HEK293 (cell line): Measurements from ENCODE around the gene FGF19.

Experiments
- CTCF ChIA-PET: fragments of 350-600 bp; formaldehyde crosslinking; extraction: SDS; loops from one replicate; lab custom pipeline; 2021; ENCODE audit warnings: antibody characterized with exemption; lab: Yijun Ruan, JAX
- POLR2A ChIA-PET: fragments of 300-600 bp; formaldehyde crosslinking; extraction: SDS; loops from one replicate; lab custom pipeline; 2020; ENCODE audit warnings: antibody characterized with exemption, inconsistent platforms; lab: Yijun Ruan, JAX
- H3K27ac ChIP-seq: fragments of 200-500 bp; sonication (Bioruptor generic); 2 replicates; pipeline ENCODE4 v1.5.1; 2014; ENCODE audit warnings: low read depth, low read length, control low read depth, inconsistent platforms; ENCODE audit errors: extremely low read depth
- H3K36me3 ChIP-seq, 2 experiments: fragments of 200-500 bp in 1 of 2; sonication (Bioruptor generic) in 1 of 2; 1 replicate in 1 of 2; 2 replicates in 1 of 2; pipeline ENCODE4 v1.5.1; 2014 to 2017; ENCODE audit warnings: inconsistent platforms in 2 of 2, low read length in 2 of 2; ENCODE audit not compliant: control insufficient read depth in 2 of 2, insufficient read depth in 1 of 2
- H3K4me1 ChIP-seq: fragments of 200-500 bp; sonication (Bioruptor generic); 2 replicates; pipeline ENCODE4 v1.5.1; 2014; ENCODE audit warnings: mild to moderate bottlenecking, low read length, inconsistent platforms; ENCODE audit not compliant: control insufficient read depth, insufficient read depth
- H3K4me3 ChIP-seq: 2 replicates; pipeline ENCODE4 v1.5.1; 2011; ENCODE audit warnings: low read depth, mild to moderate bottlenecking, control low read depth, low read length, moderate library complexity
- H3K9me3 ChIP-seq: fragments of 200-500 bp; sonication (Bioruptor generic); 2 replicates; pipeline ENCODE4 v1.5.1; 2014; ENCODE audit warnings: low read depth, low read length, inconsistent platforms; ENCODE audit not compliant: control insufficient read depth, insufficient read depth
- EGR2 ChIP-seq: fragments of 450-650 bp; formaldehyde crosslinking; IDR thresholded peaks from 2 replicates; pipeline ENCODE4 v1.5.1; 2016; ENCODE audit warnings: low read depth, missing biosample characterization, missing genetic modification characterization
- HIC1 ChIP-seq: fragments of 450-650 bp; formaldehyde crosslinking; IDR thresholded peaks from 2 replicates; pipeline ENCODE4 v1.5.1; 2016; ENCODE audit warnings: missing biosample characterization, missing genetic modification characterization
- PRDM1 ChIP-seq: fragments of 450-650 bp; formaldehyde crosslinking; IDR thresholded peaks from 2 replicates; pipeline ENCODE4; 2016; ENCODE audit warnings: missing biosample characterization, missing genetic modification characterization
- PRDM2 ChIP-seq: fragments of 450-650 bp; formaldehyde crosslinking; IDR thresholded peaks from 2 replicates; pipeline ENCODE4 v1.5.1; 2016; ENCODE audit warnings: missing biosample characterization, missing genetic modification characterization, borderline replicate concordance
- SETDB1 ChIP-seq: IDR thresholded peaks from one replicate; pipeline ENCODE4 v1.6.1; 2017; ENCODE audit warnings: mild to moderate bottlenecking, low read length, moderate library complexity, mixed read lengths; ENCODE audit not compliant: insufficient read length
- TRIM28 ChIP-seq: IDR thresholded peaks from 2 replicates; pipeline ENCODE4 v1.6.1; 2011; ENCODE audit warnings: low read length, control low read depth, borderline replicate concordance
- ZBTB1 ChIP-seq: fragments of 450-650 bp; formaldehyde crosslinking; IDR thresholded peaks from 2 replicates; pipeline ENCODE4 v1.5.1; 2016; ENCODE audit warnings: missing biosample characterization, missing genetic modification characterization
- ZBTB11 ChIP-seq: fragments of 450-650 bp; formaldehyde crosslinking; conservative IDR thresholded peaks from 2 replicates; pipeline ENCODE4 v1.5.1; 2016; ENCODE audit warnings: low read depth, missing biosample characterization, missing genetic modification characterization
- ZBTB8A ChIP-seq: fragments of 450-650 bp; formaldehyde crosslinking; IDR thresholded peaks from 2 replicates; pipeline ENCODE4 v1.5.1; 2016; ENCODE audit warnings: missing biosample characterization, missing genetic modification characterization
- ZFHX2 ChIP-seq: fragments of 450-650 bp; formaldehyde crosslinking; conservative IDR thresholded peaks from 2 replicates; pipeline ENCODE4 v1.5.1; 2016; ENCODE audit warnings: missing biosample characterization, missing genetic modification characterization
- ZNF174 ChIP-seq: fragments of 450-650 bp; formaldehyde crosslinking; IDR thresholded peaks from 2 replicates; pipeline ENCODE4 v1.5.0; 2017; ENCODE audit warnings: missing biosample characterization, mild to moderate bottlenecking, missing genetic modification characterization
- ZNF394 ChIP-seq: fragments of 450-650 bp; formaldehyde crosslinking; IDR thresholded peaks from 2 replicates; pipeline ENCODE4 v1.5.1; 2016; ENCODE audit warnings: missing biosample characterization, missing genetic modification characterization, mild to moderate bottlenecking, moderate library complexity, borderline replicate concordance
- ZNF404 ChIP-seq: fragments of 450-650 bp; formaldehyde crosslinking; IDR thresholded peaks from 2 replicates; pipeline ENCODE4 v1.5.1; 2017; ENCODE audit warnings: missing biosample characterization, missing genetic modification characterization
- ZNF529 ChIP-seq: fragments of 450-650 bp; formaldehyde crosslinking; IDR thresholded peaks from 2 replicates; pipeline ENCODE4 v1.5.1; 2017; ENCODE audit warnings: missing genetic modification characterization, missing biosample characterization; ENCODE audit not compliant: insufficient replicate concordance
- ZNF580 ChIP-seq: fragments of 450-650 bp; formaldehyde crosslinking; IDR thresholded peaks from 2 replicates; pipeline ENCODE4 v1.5.1; 2016; ENCODE audit warnings: missing biosample characterization, missing genetic modification characterization
- ZNF596 ChIP-seq: fragments of 450-650 bp; IDR thresholded peaks from 2 replicates; pipeline ENCODE4 v1.5.0; 2018; ENCODE audit warnings: missing biosample characterization, mild to moderate bottlenecking, missing genetic modification characterization, moderate library complexity
- ZNF664 ChIP-seq: fragments of 450-650 bp; formaldehyde crosslinking; IDR thresholded peaks from 2 replicates; pipeline ENCODE4 v1.5.1; 2016; ENCODE audit warnings: missing biosample characterization, missing genetic modification characterization
- ZNF776 ChIP-seq: fragments of 450-650 bp; formaldehyde crosslinking; IDR thresholded peaks from 2 replicates; pipeline ENCODE4 v1.5.0; 2017; ENCODE audit warnings: missing biosample characterization, missing genetic modification characterization, borderline replicate concordance

The FGF19 gene

GRCh38 chr11:69732910-69733309, 29.1 kb upstream of the FGF19 start (continued):
- TF ChIP-seq HIC1 = no peak

- Histone ChIP-seq H3K4me3 (no peak overlapping the region), H3K9me3 (no peaks in the 10 kb centered on the region), H3K36me3 (no peaks in the 10 kb centered on the region), H3K4me1 (no peaks in the 10 kb centered on the region), H3K27ac (no peak overlapping the region)
- ChIA-PET CTCF (no interaction called here), POLR2A (no interaction called here)
- TF ChIP-seq ZBTB1 (tag by site-specific recombination) (no peak), PRDM1 (tag by site-specific recombination) (no peak), ZNF174 (tag by site-specific recombination) (no peak), ZFHX2 (no peak), ZNF529 (tag by site-specific recombination) (no peak), ZNF596 (tag by site-specific recombination) (no peak), ZNF394 (no peak), TRIM28 (no peak), ZBTB8A (no peak), SETDB1 (no peak), ZNF404 (tag by site-specific recombination) (no peak), ZNF776 (tag by site-specific recombination) (no peak), ZBTB11 (tag by site-specific recombination) (no peak), EGR2 (tag by site-specific recombination) (no peak), PRDM2 (no peak), ZNF580 (tag by site-specific recombination) (no peak), ZNF664 (tag by site-specific recombination) (no peak)
- TF ChIP-seq, all 188 proteins: peak for 0
Observed at GRCh38 chr11:69731110-69731509, 27.3 kb upstream of the FGF19 start.
